ENCODE measurements around the gene GAS6. TPM values are rescaled to one million over a fixed set of nuclear protein-coding genes. Genes with fewer than 3 reads are reported as not detected.

GAS6 gene
- polyA plus RNA-seq, 4 donors, result 42.7 to 136 (median 86.0) TPM

GRCh38 chr13:113774177-113775107 is 89.4 kb downstream of the GAS6 start:
- H3K4me1 ChIP-seq (ENCODE audit: control insufficient read depth in 3 of 3, insufficient read depth in 2 of 3, low read depth in 1 of 3, low read length in 2 of 3), result no peaks in the 10 kb centered on the region
- H3K27ac ChIP-seq (ENCODE audit: low read depth in 1 of 3, low read length in 2 of 3), result peak overlapping the region in 1 of 3 donors; percentile 9
- H3K9me3 ChIP-seq (ENCODE audit: control insufficient read depth in 2 of 2, insufficient read depth in 1 of 2, low read depth in 1 of 2, low read length in 1 of 2), result peaks cover 0 to 3% of the 10 kb centered on the region in 2 donors
- FAIRE-seq, result no peak
- no peak overlapping the region for H3K4me3 ChIP-seq (ENCODE audit: low read depth in 1 of 3, low read length in 3 of 3)
- 75 to 80% (median 79%) methylated on average over 9 of the region's 9 CpGs for WGBS, 3 donors
- no peaks in the 10 kb centered on the region for H3K36me3 ChIP-seq (ENCODE audit: control insufficient read depth in 3 of 3, insufficient read depth in 2 of 3, low read depth in 1 of 3, low read length in 3 of 3)
- no peak for DNase-seq
- peaks cover 0 to 8% (median 3%) of the 10 kb centered on the region in 3 donors for H3K27me3 ChIP-seq (ENCODE audit: control insufficient read depth in 3 of 3, insufficient read depth in 3 of 3, low read length in 3 of 3)

- Histone ChIP-seq H3K27ac (ENCODE audit: low read depth in 1 of 3, low read length in 2 of 3) (no peak overlapping the region), H3K4me1 (ENCODE audit: control insufficient read depth in 3 of 3, insufficient read depth in 2 of 3, low read depth in 1 of 3, low read length in 2 of 3) (no peaks in the 10 kb centered on the region), H3K36me3 (ENCODE audit: control insufficient read depth in 3 of 3, insufficient read depth in 2 of 3, low read depth in 1 of 3, low read length in 3 of 3) (no peaks in the 10 kb centered on the region), H3K4me3 (ENCODE audit: low read depth in 1 of 3, low read length in 3 of 3) (no peak overlapping the region), H3K27me3 (ENCODE audit: control insufficient read depth in 3 of 3, insufficient read depth in 3 of 3, low read length in 3 of 3) (peaks cover 0 to 8% (median 0%) of the 10 kb centered on the region in 3 donors), H3K9me3 (ENCODE audit: control insufficient read depth in 2 of 2, insufficient read depth in 1 of 2, low read depth in 1 of 2, low read length in 1 of 2) (no peaks in the 10 kb centered on the region)
- FAIRE-seq (no peak), DNase-seq (no peak)
- WGBS, 3 donors, result 47 to 62% (median 50%) methylated on average over 4 of the region's 4 CpGs
Measured at GRCh38 chr13:113771709-113772331, 92.1 kb downstream of the GAS6 start.

- WGBS, 3 donors, result 93 to 96% (median 94%) methylated on average over 5 of the region's 5 CpGs
- Histone ChIP-seq H3K27ac (ENCODE audit: low read depth in 1 of 3, low read length in 2 of 3) (no peak overlapping the region), H3K9me3 (ENCODE audit: control insufficient read depth in 2 of 2, insufficient read depth in 1 of 2, low read depth in 1 of 2, low read length in 1 of 2) (no peaks in the 10 kb centered on the region), H3K4me3 (ENCODE audit: low read depth in 1 of 3, low read length in 3 of 3) (no peak overlapping the region), H3K27me3 (ENCODE audit: control insufficient read depth in 3 of 3, insufficient read depth in 3 of 3, low read length in 3 of 3) (peaks cover 0 to 3% (median 0%) of the 10 kb centered on the region in 3 donors), H3K4me1 (ENCODE audit: control insufficient read depth in 3 of 3, insufficient read depth in 2 of 3, low read depth in 1 of 3, low read length in 2 of 3) (no peaks in the 10 kb centered on the region), H3K36me3 (ENCODE audit: control insufficient read depth in 3 of 3, insufficient read depth in 2 of 3, low read depth in 1 of 3, low read length in 3 of 3) (no peaks in the 10 kb centered on the region)
- FAIRE-seq, result no peak
- no peak for DNase-seq
Measured at GRCh38 chr13:113770937-113771336, 92.9 kb downstream of the GAS6 start.

Other genes starting within 250 kb of the GAS6 start
- under 1 TPM in 1 of 4 donors, not detected in 3; 0.54 TPM for gene ATP4B, start 205.9 kb downstream of the GAS6 start, polyA plus RNA-seq
- gene GRK1, start 196.9 kb downstream of the GAS6 start, polyA plus RNA-seq, result under 1 TPM in 2 of 4 donors, not detected in 2; 0.21 to 0.27 TPM
- 1 to 10 TPM in 3 of 4 donors, not detected in 1; 1.4 to 9.3 (median 2.6) TPM for gene TMEM255B, start 104.8 kb downstream of the GAS6 start, polyA plus RNA-seq
- gene C13orf46, start 110.0 kb upstream of the GAS6 start, polyA plus RNA-seq, result under 1 TPM in 3 of 4 donors, not detected in 1; 0.04 to 0.27 (median 0.22) TPM

Measured in small intestine (tissue), 7 donors.